HepG2 (cell line): ENCODE measurements around the gene TMEM219. TPM values are rescaled to one million over a fixed set of nuclear protein-coding genes. Genes with fewer than 3 reads are reported as not detected.

Experiments
- ATAC-seq: fragments of 200-7000 bp; cut with Tn5 transposase; 3 replicates; pipeline ENCODE4 v1.9.1; 2020; ENCODE audit warnings: mild to moderate bottlenecking, moderate library complexity
- BruUV-seq: library from RNA; stranded (reverse); fragments of 400-500 nt; replicated peaks from 2 replicates; lab custom pipeline; 2021; lab: Mats Ljungman, UMichigan
- CTCF ChIA-PET: fragments of 300-600 bp; formaldehyde crosslinking; extraction: SDS; loops from one replicate; lab custom pipeline; 2021; ENCODE audit warnings: low total read pairs, inconsistent platforms, low intra/inter-chr PET ratio; lab: Yijun Ruan, JAX
- POLR2A ChIA-PET: fragments of 350-600 bp; sonication (Branson Sonifier 250); formaldehyde crosslinking; loops from one replicate; lab custom pipeline; 2020; ENCODE audit warnings: antibody characterized with exemption, inconsistent platforms; lab: Yijun Ruan, JAX
- DNase-seq: peaks from one replicate; pipeline ENCODE4 v3.0.0-alpha.2; 2015; ENCODE audit warnings: low spot score
- FAIRE-seq: peaks from 3 replicates; lab custom pipeline; 2011; peaks lifted over from hg19 to GRCh38; lab: Jason Lieb, UNC
- H2AFZ ChIP-seq: one replicate; pipeline ENCODE4 v1.6.1; 2011; ENCODE audit warnings: low read length, inconsistent platforms
- H3K27ac ChIP-seq: fragments of 300-600 bp; 3 replicates; pipeline ENCODE4 v1.8.0; 2011; ENCODE audit warnings: mixed run types, mild to moderate bottlenecking, mixed read lengths, low read length, inconsistent platforms; ENCODE audit not compliant: insufficient read depth; ENCODE audit errors: extremely low read length
- H3K27me3 ChIP-seq, 2 experiments: fragments of 200-600 bp in 1 of 2; 2 replicates in 1 of 2; 3 replicates in 1 of 2; pipeline versions ENCODE4 v1.6.0 to v1.8.0; 2011; ENCODE audit warnings: low read length in 2 of 2, mild to moderate bottlenecking in 2 of 2, moderate library complexity in 2 of 2, inconsistent platforms in 1 of 2; ENCODE audit not compliant: insufficient read depth in 2 of 2, control insufficient read depth in 1 of 2
- H3K36me3 ChIP-seq, 2 experiments: fragments of 200-600 bp in 1 of 2; replicated peaks in 1 of 2; 2 replicates in 1 of 2; 3 replicates in 1 of 2; pipeline versions ENCODE4 v1.5.1 to v1.8.0; 2011; ENCODE audit warnings: low read length in 2 of 2, inconsistent platforms in 1 of 2; ENCODE audit not compliant: insufficient read depth in 2 of 2, control insufficient read depth in 1 of 2
- H3K4me1 ChIP-seq: 2 replicates; pipeline ENCODE4 v1.5.1; 2012; ENCODE audit warnings: low read length, inconsistent platforms; ENCODE audit not compliant: insufficient read depth
- H3K4me2 ChIP-seq: 2 replicates; pipeline ENCODE4 v1.6.0; 2011; ENCODE audit warnings: low read depth, low read length, inconsistent platforms
- H3K4me3 ChIP-seq, 3 experiments: fragments of 200-600 bp in 1 of 3; sonication (generic), shearing (Covaris generic) in 1 of 3; replicated peaks in 1 of 3; 2 replicates each; pipeline ENCODE4 v1.5.1; 2011 to 2016; ENCODE audit warnings: low read length in 3 of 3, inconsistent platforms in 2 of 3, low read depth in 2 of 3, mild to moderate bottlenecking in 2 of 3, control low read depth in 1 of 3, mixed read lengths in 1 of 3; ENCODE audit not compliant: insufficient read depth in 1 of 3
- H3K79me2 ChIP-seq: one replicate; pipeline ENCODE4 v1.6.1; 2011; ENCODE audit warnings: low read length, inconsistent platforms; ENCODE audit not compliant: insufficient read depth
- H3K9ac ChIP-seq: 2 replicates; pipeline ENCODE4 v1.6.0; 2011; ENCODE audit warnings: mild to moderate bottlenecking, low read depth, low read length, inconsistent platforms; ENCODE audit not compliant: insufficient read depth
- H3K9me3 ChIP-seq: 2 replicates; pipeline ENCODE4 v1.5.1; 2012; ENCODE audit warnings: mild to moderate bottlenecking, low read length
- H4K20me1 ChIP-seq: 2 replicates; pipeline ENCODE4 v1.6.0; 2011; ENCODE audit warnings: inconsistent platforms, mild to moderate bottlenecking, low read length, moderate library complexity; ENCODE audit not compliant: insufficient read depth
- AGO2 ChIP-seq: fragments of 200-400 bp; formaldehyde crosslinking; optimal IDR thresholded peaks from 2 replicates; pipeline ENCODE3; 2017; ENCODE audit warnings: mild to moderate bottlenecking, low read depth, low read length, moderate library complexity
- ELF4 ChIP-seq: sonication (generic); formaldehyde crosslinking; IDR thresholded peaks from 2 replicates; pipeline ENCODE4 v1.5.0; 2020; ENCODE audit warnings: missing genetic modification reagents, mild to moderate bottlenecking, moderate library complexity, borderline replicate concordance
- HDAC6 ChIP-seq: fragments of 200-600 bp; sonication (generic); IDR thresholded peaks from 2 replicates; pipeline ENCODE4 v1.7.0; 2017; ENCODE audit warnings: mild to moderate bottlenecking, antibody characterized with exemption, low read length, low read depth
- RBFOX2 ChIP-seq: fragments of 200-400 bp; formaldehyde crosslinking; IDR thresholded peaks from 2 replicates; pipeline ENCODE4 v1.6.1; 2017; ENCODE audit warnings: low read depth, mild to moderate bottlenecking, low read length
- ZNF556 ChIP-seq: sonication (generic); formaldehyde crosslinking; IDR thresholded peaks from 2 replicates; pipeline ENCODE4 v1.4.0; 2020; ENCODE audit warnings: mild to moderate bottlenecking, missing genetic modification reagents, borderline replicate concordance
- WGBS: methylation state at CpG from one replicate; pipeline ENCODE4 v1.1.6; 2017; ENCODE audit warnings: low lambda C conversion rate; 5-methylcytosine and 5-hydroxymethylcytosine counted together
- in situ Hi-C: cut with HindIII; loops from 2 replicates; pipeline ENCODE4 v1.10.0; 2017; ENCODE audit warnings: low pct_unique_long_range_greater_than_20kb; ENCODE audit not compliant: extremely low pct_ligation_motif_present
- intact Hi-C: fragments of 100-400 bp; cut with micrococcal nuclease; formaldehyde crosslinking; loops from one replicate; pipeline ENCODE4 v1.10.0; 2022; ENCODE audit not compliant: unreplicated experiment
- polyA plus RNA-seq, 8 experiments: library from polyadenylated mRNA; depleted of rRNA in 3 of 8; stranded (reverse) in 7 of 8; unstranded in 1 of 8; fragments of >200 nt; fragmentation: Illumina TruSeq in 4 of 8; extraction: Trizol in 4 of 8; gene quantifications; 2 replicates each; pipeline versions ENCODE4 v1.2.1 to v1.2.3, GENCODE V29; 2011 to 2016; ENCODE audit warnings: low read depth in 4 of 8, missing spikeins in 1 of 8, mixed read lengths in 1 of 8; ENCODE audit not compliant: insufficient read depth in 1 of 8
- total RNA-seq, 5 experiments: library from RNA; depleted of rRNA; stranded (reverse); fragments of >200 nt; fragmentation: Illumina TruSeq; extraction: Trizol; gene quantifications; 2 replicates each; pipeline ENCODE4 v1.2.3, GENCODE V29; 2016; ENCODE audit warnings: low read depth in 1 of 5
- TF ChIP-seq, protein P1 (sequence below): sonication (generic); formaldehyde crosslinking; IDR thresholded peaks from 2 replicates; pipeline ENCODE4 v1.5.0; 2020; ENCODE audit warnings: mild to moderate bottlenecking, missing genetic modification reagents

TMEM219 gene
- total and polyA plus RNA-seq, 2 of the 13 experiments (the other 11 are each of a cell fraction or from before 2014, with no cell fraction given) = 105 to 115 TPM

DNA sequence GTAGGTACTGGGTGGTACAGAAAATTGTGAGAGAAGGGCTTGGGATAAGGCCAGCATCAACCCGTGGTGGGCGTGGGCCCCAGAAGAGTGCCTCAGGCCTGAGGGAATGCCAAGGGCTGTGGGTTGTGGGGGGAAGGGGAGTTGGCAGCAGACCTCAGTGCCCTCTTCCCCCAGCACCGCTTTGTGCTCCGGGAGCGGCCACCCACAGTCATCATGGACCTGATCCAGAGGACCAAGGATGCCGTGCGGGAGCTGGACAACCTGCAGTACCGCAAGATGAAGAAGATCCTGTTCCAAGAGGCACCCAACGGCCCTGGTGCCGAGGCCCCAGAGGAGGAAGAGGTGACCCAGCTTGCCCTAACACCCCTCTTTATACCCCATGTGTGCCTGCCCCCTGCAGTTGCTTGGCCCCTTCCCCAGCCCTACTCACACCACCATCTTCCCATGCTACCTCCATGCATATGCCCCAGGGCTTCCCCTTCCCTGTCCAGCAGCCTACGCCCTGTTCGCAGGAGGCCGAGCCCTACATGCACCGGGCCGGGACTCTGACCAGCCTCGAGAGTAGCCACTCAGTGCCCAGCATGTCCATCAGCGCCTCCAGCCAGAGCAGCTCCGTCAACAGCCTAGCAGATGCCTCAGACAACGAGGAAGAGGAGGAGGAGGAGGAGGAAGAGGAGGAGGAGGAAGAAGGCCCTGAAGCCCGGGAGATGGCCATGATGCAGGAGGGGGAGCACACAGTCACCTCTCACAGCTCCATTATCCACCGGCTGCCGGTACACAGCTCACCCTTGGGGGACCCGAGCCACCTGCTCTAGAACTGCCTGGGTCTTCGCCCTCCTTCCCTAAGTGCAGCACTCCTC is 20.9 kb downstream of the TMEM219 start:
- no peaks in the 10 kb centered on the region for H3K27me3 ChIP-seq
- no peak for ATAC-seq
- H3K27ac ChIP-seq = no peak overlapping the region
- in situ Hi-C loops = no loop called here
- no peak for TF ChIP-seq HDAC6
- peak; percentile 48 for TF ChIP-seq AGO2
- TF ChIP-seq ZNF556 (CRISPR knock-in tag) = no peak
- no peak for TF ChIP-seq ELF4 (CRISPR knock-in tag)
- TF ChIP-seq RBFOX2 = peak; percentile 31; the same call in 1 of the 2 replicates
- TF ChIP-seq, protein P1, sequence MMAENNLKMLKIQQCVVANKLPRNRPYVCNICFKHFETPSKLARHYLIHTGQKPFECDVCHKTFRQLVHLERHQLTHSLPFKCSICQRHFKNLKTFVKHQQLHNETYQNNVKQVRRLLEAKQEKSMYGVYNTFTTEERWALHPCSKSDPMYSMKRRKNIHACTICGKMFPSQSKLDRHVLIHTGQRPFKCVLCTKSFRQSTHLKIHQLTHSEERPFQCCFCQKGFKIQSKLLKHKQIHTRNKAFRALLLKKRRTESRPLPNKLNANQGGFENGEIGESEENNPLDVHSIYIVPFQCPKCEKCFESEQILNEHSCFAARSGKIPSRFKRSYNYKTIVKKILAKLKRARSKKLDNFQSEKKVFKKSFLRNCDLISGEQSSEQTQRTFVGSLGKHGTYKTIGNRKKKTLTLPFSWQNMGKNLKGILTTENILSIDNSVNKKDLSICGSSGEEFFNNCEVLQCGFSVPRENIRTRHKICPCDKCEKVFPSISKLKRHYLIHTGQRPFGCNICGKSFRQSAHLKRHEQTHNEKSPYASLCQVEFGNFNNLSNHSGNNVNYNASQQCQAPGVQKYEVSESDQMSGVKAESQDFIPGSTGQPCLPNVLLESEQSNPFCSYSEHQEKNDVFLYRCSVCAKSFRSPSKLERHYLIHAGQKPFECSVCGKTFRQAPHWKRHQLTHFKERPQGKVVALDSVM (CRISPR knock-in tag) = no peak
- TF ChIP-seq, all 625 proteins: peak for 2
- FAIRE-seq = no peak
- H3K36me3 ChIP-seq = peaks cover 72 to 100% of the 10 kb centered on the region in 2 experiments
- H3K79me2 ChIP-seq = no peaks in the 10 kb centered on the region
- CTCF ChIA-PET = no interaction called here
- POLR2A ChIA-PET = no interaction called here
- H3K9me3 ChIP-seq = no peaks in the 10 kb centered on the region
- H3K4me2 ChIP-seq = no peak overlapping the region
- H2AFZ ChIP-seq = no peak overlapping the region
- no peak overlapping the region for H3K9ac ChIP-seq
- no peaks in the 10 kb centered on the region for H4K20me1 ChIP-seq
- no peaks in the 10 kb centered on the region for H3K4me1 ChIP-seq
- H3K4me3 ChIP-seq = no peak overlapping the region
- DNase-seq = no peak
- no TSS peak for BruUV-seq
- intact Hi-C loops = no loop called here
- WGBS = 97% methylated on average over 23 of the region's 24 CpGs
